Epidermal melanocyte (primary cell): ENCODE data around the gene OTOG.

Source experiments
- DNase-seq: peaks from one replicate; pipeline ENCODE4 v3.0.0; 2011; ENCODE audit warnings: low spot score; ENCODE audit not compliant: insufficient read length

OTOG gene, protein sequence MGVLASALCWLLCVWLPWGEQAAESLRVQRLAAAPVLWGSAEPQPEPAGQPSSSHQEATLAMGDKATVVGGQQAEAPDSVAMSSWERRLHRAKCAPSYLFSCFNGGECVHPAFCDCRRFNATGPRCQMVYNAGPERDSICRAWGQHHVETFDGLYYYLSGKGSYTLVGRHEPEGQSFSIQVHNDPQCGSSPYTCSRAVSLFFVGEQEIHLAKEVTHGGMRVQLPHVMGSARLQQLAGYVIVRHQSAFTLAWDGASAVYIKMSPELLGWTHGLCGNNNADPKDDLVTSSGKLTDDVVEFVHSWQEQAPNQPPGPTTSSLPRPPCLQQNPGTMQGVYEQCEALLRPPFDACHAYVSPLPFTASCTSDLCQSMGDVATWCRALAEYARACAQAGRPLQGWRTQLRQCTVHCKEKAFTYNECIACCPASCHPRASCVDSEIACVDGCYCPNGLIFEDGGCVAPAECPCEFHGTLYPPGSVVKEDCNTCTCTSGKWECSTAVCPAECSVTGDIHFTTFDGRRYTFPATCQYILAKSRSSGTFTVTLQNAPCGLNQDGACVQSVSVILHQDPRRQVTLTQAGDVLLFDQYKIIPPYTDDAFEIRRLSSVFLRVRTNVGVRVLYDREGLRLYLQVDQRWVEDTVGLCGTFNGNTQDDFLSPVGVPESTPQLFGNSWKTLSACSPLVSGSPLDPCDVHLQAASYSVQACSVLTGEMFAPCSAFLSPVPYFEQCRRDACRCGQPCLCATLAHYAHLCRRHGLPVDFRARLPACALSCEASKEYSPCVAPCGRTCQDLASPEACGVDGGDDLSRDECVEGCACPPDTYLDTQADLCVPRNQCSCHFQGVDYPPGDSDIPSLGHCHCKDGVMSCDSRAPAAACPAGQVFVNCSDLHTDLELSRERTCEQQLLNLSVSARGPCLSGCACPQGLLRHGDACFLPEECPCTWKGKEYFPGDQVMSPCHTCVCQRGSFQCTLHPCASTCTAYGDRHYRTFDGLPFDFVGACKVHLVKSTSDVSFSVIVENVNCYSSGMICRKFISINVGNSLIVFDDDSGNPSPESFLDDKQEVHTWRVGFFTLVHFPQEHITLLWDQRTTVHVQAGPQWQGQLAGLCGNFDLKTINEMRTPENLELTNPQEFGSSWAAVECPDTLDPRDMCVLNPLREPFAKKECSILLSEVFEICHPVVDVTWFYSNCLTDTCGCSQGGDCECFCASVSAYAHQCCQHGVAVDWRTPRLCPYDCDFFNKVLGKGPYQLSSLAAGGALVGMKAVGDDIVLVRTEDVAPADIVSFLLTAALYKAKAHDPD (N-terminal part only)

GRCh38 chr11:17547051-17547577 is at the start of gene OTOG:
Gene OTOG, plus strand, starts transcription at chr11:17547259. Its CDS starts 114 bp downstream, at chr11:17547373.
- DNase-seq = no peak

DNA sequence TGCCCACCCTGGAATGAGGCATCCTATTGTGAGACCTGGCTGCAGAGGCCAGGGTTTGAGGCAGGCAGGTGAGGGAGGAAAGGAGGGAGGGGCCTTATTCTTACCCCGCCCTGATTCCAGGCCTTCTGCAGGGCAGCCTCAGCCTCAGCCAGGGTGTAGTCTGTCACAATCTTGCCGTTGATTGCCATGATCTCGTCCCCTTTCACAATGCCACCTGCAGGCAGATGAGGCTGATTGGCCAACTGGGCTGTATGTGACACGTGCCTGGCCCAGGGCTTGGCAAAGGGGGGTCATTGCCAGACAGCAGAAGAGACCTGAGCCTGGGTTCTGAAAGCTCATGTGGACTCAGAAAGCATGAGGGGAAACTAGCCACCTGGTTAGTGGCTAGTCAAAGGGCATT is 49.0 kb upstream of the OTOG start:
- DNase-seq = no peak

DNA sequence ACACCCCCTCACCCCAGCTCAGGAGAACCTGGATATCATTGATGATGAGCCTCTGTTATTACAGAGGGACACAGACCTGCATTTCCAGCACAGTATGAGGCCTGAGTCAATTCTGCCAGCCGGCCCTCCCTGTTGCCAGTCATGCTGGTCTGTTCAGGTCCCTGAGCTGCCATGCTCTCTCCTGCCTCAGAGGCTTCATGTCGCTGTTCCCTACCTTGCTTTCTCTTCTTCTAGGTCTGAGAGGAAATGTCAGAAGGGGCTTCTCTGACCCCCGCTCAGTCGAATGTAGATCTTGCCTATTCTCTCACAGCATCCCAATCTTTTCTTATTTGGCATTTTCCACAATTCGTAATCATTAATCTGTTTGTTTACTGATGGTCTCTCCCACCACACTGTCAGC is 48.6 kb upstream of the OTOG start:
- DNase-seq = no peak

DNA sequence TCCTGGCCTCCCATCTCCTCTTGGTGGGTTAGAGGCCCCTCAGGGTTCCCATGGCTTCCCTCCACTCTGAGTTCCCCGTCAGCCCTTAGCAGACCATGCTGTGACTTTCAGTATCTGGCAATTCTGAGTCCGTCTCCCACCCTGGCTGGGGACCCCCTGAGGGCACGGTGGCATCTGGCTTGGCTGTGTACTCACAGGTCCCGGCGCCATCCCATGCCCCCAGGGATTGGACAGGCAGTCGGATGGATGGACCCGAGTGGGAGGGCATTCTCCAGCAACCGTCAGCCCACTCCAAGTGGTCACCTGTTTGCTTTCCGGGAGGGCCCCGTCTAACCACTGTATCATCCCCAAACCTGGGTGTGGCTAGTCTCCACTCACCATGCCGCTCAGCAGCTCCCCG is 46.4 kb upstream of the OTOG start:
- no peak for DNase-seq

GRCh38 chr11:17502630-17503029 is 44.4 kb upstream of the OTOG start:
- no peak for DNase-seq

DNA sequence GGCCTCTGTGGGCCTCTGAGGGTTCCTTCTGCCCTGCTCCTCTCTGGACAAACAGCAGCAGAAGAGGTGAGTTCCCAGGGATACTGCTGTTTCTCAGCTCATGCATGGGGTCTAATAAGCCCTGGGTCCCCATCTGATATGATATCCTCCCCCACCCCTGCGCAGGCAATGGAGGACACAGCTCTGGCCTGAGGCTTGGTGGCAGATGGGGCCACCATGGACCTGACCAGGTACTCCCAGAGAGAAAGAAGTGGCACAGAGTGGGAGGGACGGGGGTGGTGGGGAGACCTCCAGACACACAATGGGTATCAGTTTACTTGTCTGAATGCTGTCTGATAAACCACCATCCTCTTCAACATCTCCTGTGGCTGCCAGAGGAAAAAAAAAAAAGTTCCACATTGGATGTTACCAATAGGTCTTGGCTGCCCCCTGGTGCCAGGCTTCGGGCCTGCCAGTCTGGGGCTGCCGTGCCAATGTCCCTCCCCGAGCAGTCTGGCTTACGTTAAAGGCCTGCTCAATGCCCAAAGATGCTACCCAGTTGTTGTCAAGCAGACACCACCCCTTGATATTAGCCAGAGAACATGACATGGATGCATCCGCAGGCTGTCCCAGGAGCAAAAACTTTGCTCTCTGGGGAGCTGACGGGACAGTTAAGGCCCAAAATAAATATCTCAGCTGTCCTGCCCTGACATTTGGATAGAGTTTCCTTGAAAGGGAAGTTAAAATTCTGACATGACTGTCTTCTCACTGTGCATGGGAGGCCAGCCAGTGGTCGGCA is 42.5 kb upstream of the OTOG start:
- peak; percentile 81 for DNase-seq

GRCh38 chr11:17505146-17505545 is 41.9 kb upstream of the OTOG start:
- no peak for DNase-seq

- DNase-seq = no peak
These were observed 40.7 kb upstream of the OTOG start for GRCh38 chr11:17506314-17506713.

- no peak for DNase-seq
These were observed 40.1 kb upstream of the OTOG start for GRCh38 chr11:17506942-17507341.

GRCh38 chr11:17507773-17508172 is 39.3 kb upstream of the OTOG start:
- no peak for DNase-seq

GRCh38 chr11:17508306-17508705 is 38.8 kb upstream of the OTOG start:
- no peak for DNase-seq

DNA sequence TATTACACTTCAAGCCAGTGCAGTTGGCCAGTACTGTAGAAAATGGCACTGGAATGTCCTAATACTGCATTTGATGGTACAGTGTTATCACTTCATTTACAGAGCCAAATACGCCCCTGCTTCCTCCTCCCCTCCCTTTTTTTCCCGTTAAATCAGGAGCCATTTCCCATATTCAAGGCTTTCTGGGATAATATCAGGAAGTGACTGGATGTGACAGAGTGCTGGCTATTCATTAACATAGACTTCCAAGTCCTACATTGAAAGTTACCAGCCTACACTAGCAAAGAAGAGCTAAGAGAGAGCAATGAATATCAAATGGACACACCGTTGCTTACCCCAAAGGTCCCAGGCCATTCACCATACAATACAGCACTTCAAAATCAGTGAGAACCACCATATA is 38.3 kb upstream of the OTOG start:
- no peak for DNase-seq

DNA sequence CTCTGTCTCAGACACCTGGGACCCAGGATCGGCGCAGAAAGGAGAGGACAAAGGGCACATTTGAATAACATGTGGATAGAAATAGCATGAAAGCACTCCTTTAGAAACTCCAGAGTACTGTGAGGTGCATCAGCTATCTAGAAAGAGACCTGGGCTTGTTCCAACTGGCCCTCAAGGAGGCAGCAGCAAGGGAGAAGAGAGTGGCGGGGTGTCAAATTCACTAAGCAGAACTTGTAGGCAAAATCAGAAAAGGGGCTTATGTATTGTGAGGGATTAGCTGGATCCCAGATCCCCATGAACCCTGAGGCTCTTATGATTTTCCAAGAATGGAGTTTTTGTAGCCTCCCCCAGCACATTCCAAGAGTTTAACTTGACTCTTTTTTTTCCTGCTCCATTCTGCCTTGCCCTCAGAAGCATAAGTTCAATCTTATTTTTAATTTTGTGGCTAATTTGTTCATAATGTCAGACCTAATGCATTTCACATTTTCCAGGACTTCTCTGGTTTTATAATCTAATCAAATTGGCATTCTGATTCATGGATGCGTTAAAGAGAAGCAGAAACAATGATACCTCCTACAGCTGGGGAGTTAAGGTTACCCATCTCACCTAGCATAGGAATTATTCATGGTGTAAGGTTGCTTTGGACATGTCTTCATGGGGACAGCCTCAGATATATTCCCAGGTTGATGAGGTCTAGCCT is 36.4 kb upstream of the OTOG start:
- DNase-seq = no peak

- DNase-seq = no peak
These were observed 35.5 kb upstream of the OTOG start for GRCh38 chr11:17511571-17511970.

- DNase-seq = no peak
These were observed 35.0 kb upstream of the OTOG start for GRCh38 chr11:17512101-17512500.

GRCh38 chr11:17513853-17514252 is 33.2 kb upstream of the OTOG start:
- no peak for DNase-seq

- no peak for DNase-seq
These were observed 32.6 kb upstream of the OTOG start for GRCh38 chr11:17514476-17514875.

GRCh38 chr11:17515443-17516176 is 31.4 kb upstream of the OTOG start:
- DNase-seq = no peak

DNA sequence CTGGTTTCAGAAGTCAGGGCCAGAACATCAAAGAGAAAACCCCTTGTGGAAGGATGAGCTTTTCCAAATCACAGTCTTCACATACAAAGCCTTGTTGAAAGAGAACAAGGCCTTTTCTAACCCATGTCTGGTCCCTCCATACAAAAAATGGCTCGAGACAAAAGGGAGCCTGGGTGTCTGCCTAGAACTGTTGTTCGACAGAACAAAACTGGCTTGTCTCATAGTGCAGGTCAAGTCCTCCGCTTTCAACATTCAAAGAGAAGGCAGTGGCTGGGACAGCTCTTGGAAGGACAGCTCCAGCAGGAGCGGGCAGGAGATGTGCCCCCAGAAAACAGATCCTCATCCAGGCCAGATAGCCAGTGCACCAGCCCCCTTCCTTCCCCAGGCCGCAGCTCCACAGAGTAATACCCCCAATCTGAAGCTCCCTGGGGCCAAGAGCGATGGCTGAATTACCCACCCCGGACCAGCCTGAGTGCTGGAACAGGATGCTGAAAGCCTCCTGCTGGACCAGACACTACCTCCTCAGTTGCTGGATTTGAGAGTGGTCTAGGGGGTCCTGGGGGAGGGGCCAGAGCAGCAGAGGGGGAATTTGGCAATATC is 30.4 kb upstream of the OTOG start:
- DNase-seq = no peak
